Progenitor cell of endocrine pancreas (in vitro differentiated cells): Measurements from ENCODE around the gene PKD2. TPM values are rescaled to one million over a fixed set of nuclear protein-coding genes. Genes with fewer than 3 reads are reported as not detected.

ENCODE experiments used
- DNase-seq: peaks from one replicate; pipeline ENCODE4 v3.0.0; 2021; ENCODE audit warnings: low spot score; ENCODE audit not compliant: unreplicated experiment
- H3K27ac Mint-ChIP-seq: 2 replicates; pipeline ENCODE4 v1.8.0; 2021; ENCODE audit warnings: mild to moderate bottlenecking, moderate library complexity, mixed read lengths
- H3K27me3 Mint-ChIP-seq: 2 replicates; pipeline ENCODE4 v1.8.0; 2021; ENCODE audit warnings: mixed read lengths
- H3K36me3 Mint-ChIP-seq: 2 replicates; pipeline ENCODE4 v1.8.0; 2022; ENCODE audit warnings: mixed read lengths; ENCODE audit not compliant: insufficient read depth
- H3K4me1 Mint-ChIP-seq: 2 replicates; pipeline ENCODE4 v1.8.0; 2021; ENCODE audit warnings: low read depth, mixed read lengths
- H3K4me3 Mint-ChIP-seq: 2 replicates; pipeline ENCODE4 v1.8.0; 2021; ENCODE audit warnings: low read depth, mild to moderate bottlenecking, moderate library complexity, mixed read lengths
- H3K9me3 Mint-ChIP-seq: 2 replicates; pipeline ENCODE4 v1.8.0; 2021; ENCODE audit warnings: low read depth, mixed read lengths
- total RNA-seq: library from RNA; stranded (reverse); gene quantifications from 2 replicates; pipeline ENCODE4 v1.2.1, GENCODE V29; 2021
- TF ChIP-seq, protein P1 (sequence below): fragments of 200-600 bp; sonication (generic); IDR thresholded peaks from one replicate; pipeline ENCODE4 v1.5.0; 2021; ENCODE audit warnings: antibody characterized with exemption, mild to moderate bottlenecking; ENCODE audit not compliant: unreplicated experiment

PKD2 gene
- total RNA-seq, 1 donor from 2014 or later: 41.1 TPM

DNA sequence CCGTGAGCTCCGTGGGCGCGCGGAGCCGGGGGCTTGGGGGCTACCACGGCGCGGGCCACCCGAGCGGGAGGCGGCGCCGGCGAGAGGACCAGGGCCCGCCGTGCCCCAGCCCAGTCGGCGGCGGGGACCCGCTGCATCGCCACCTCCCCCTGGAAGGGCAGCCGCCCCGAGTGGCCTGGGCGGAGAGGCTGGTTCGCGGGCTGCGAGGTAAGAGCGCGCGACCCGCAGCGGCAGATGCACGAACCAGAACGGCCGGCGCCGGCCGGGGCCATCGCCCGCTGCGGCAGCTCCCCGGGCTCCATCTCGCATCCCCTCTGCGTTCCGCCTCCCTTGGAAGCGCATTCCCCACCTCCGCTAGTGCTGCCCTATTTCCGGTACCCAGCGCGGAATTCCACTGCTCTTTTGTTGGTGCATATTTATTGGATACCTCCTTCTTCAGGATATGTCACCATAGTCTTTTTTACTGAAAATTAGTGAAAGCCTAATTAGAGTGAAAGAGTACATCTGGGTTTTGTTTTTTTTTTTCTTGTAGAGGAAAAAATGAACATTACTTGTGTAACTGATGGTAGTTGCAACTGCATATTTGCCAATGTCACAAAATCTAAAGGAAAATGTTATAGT is 797 bp downstream of the PKD2 start:
- TF ChIP-seq, protein P1, sequence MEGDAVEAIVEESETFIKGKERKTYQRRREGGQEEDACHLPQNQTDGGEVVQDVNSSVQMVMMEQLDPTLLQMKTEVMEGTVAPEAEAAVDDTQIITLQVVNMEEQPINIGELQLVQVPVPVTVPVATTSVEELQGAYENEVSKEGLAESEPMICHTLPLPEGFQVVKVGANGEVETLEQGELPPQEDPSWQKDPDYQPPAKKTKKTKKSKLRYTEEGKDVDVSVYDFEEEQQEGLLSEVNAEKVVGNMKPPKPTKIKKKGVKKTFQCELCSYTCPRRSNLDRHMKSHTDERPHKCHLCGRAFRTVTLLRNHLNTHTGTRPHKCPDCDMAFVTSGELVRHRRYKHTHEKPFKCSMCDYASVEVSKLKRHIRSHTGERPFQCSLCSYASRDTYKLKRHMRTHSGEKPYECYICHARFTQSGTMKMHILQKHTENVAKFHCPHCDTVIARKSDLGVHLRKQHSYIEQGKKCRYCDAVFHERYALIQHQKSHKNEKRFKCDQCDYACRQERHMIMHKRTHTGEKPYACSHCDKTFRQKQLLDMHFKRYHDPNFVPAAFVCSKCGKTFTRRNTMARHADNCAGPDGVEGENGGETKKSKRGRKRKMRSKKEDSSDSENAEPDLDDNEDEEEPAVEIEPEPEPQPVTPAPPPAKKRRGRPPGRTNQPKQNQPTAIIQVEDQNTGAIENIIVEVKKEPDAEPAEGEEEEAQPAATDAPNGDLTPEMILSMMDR: no peak
- peak; percentile 34 for DNase-seq
- H3K36me3 Mint-ChIP-seq: peaks cover 2% of the 10 kb centered on the region
- no peaks in the 10 kb centered on the region for H3K9me3 Mint-ChIP-seq
- H3K27ac Mint-ChIP-seq: peak overlapping the region; percentile 69
- H3K4me1 Mint-ChIP-seq: peaks cover 24% of the 10 kb centered on the region
- H3K27me3 Mint-ChIP-seq: peaks cover 31% of the 10 kb centered on the region
- H3K4me3 Mint-ChIP-seq: peak overlapping the region; percentile 88

DNA sequence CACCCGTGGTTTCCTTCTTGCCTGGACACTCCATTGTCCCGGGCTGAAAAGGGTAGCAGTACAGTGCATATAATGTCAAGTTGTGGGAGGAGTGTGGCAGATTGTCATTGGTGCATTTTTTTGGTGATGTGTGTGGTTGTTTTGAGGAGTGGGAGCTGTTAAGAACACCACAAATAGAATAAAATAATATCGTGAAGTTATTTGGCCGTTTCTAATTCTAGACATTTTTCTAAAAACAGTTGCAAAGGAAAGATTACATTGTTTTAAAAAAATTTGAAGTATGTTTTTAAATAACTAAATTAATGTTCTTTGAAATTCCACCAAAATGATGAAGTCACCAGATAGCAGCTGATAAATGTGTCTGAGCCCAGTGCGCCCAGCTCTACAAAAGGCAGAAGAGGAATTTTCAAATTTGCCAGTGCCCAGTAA is 1.3 kb downstream of the PKD2 start:
- no peaks in the 10 kb centered on the region for H3K9me3 Mint-ChIP-seq

GRCh38 chr4:88009871-88010270 is 2.4 kb downstream of the PKD2 start:
- Mint-ChIP-seq H3K27me3 (peaks cover 23% of the 10 kb centered on the region), H3K4me1 (peaks cover 27% of the 10 kb centered on the region), H3K4me3 (no peak overlapping the region), H3K36me3 (peaks cover 2% of the 10 kb centered on the region), H3K9me3 (no peaks in the 10 kb centered on the region), H3K27ac (no peak overlapping the region)
- TF ChIP-seq, protein P1: no peak
- DNase-seq: no peak

More for the DNA sequence above, 1.3 kb downstream of the PKD2 start:
- H3K36me3 Mint-ChIP-seq: peaks cover 2% of the 10 kb centered on the region
- peak overlapping the region; percentile 88 for H3K4me3 Mint-ChIP-seq
- no peak for DNase-seq
- peaks cover 30% of the 10 kb centered on the region for H3K27me3 Mint-ChIP-seq
- TF ChIP-seq, protein P1: no peak
- peak overlapping the region; percentile 69 for H3K27ac Mint-ChIP-seq
- peaks cover 24% of the 10 kb centered on the region for H3K4me1 Mint-ChIP-seq

- Mint-ChIP-seq H3K27ac (no peak overlapping the region), H3K4me3 (no peak overlapping the region)
Measured at GRCh38 chr4:88010966-88011365, 3.5 kb downstream of the PKD2 start.

GRCh38 chr4:88012647-88013046 is 5.2 kb downstream of the PKD2 start:
- H3K27me3 Mint-ChIP-seq: no peaks in the 10 kb centered on the region
- no peak for DNase-seq
- H3K27ac Mint-ChIP-seq: no peak overlapping the region
- no peak overlapping the region for H3K4me3 Mint-ChIP-seq
- peaks cover 3% of the 10 kb centered on the region for H3K36me3 Mint-ChIP-seq
- TF ChIP-seq, protein P1: no peak
- peaks cover 29% of the 10 kb centered on the region for H3K4me1 Mint-ChIP-seq
- no peaks in the 10 kb centered on the region for H3K9me3 Mint-ChIP-seq

More at GRCh38 chr4:88010966-88011365, 3.5 kb downstream of the PKD2 start:
- peaks cover 2% of the 10 kb centered on the region for H3K36me3 Mint-ChIP-seq
- H3K9me3 Mint-ChIP-seq: no peaks in the 10 kb centered on the region
- peaks cover 12% of the 10 kb centered on the region for H3K27me3 Mint-ChIP-seq
- H3K4me1 Mint-ChIP-seq: peaks cover 29% of the 10 kb centered on the region
- TF ChIP-seq, protein P1: no peak
- no peak for DNase-seq
